HS-27A (cell line): ENCODE data around the gene MED13L.

ENCODE experiments used
- DNase-seq: peaks from one replicate; pipeline ENCODE4 v3.0.0-alpha.2; 2012; ENCODE audit warnings: low read depth, missing footprints

MED13L gene

DNA sequence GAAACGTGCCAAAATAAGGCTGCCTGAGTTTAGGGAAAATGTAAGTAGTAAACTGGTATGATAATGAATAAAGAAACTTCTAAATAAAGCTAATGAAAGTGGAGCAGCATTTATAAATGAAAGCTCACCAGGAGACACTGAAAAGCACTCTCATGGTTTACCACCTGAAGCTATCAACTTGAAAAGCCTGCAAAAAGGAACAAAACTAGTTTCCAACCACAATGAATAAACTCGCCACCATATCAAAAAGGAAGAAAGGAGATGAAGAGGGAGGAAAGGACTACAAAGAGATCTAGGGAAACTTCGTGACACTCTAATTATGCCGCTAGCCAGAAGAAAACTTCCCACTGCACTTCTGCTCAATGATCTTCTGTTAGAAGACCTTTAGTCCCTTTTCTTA lies 66.7 kb downstream of the MED13L start:
- no peak for DNase-seq

- no peak for DNase-seq
Measured at GRCh38 chr12:116210131-116210530, 67.4 kb downstream of the MED13L start.

GRCh38 chr12:116209503-116209902 lies 68.0 kb downstream of the MED13L start:
- no peak for DNase-seq

DNA sequence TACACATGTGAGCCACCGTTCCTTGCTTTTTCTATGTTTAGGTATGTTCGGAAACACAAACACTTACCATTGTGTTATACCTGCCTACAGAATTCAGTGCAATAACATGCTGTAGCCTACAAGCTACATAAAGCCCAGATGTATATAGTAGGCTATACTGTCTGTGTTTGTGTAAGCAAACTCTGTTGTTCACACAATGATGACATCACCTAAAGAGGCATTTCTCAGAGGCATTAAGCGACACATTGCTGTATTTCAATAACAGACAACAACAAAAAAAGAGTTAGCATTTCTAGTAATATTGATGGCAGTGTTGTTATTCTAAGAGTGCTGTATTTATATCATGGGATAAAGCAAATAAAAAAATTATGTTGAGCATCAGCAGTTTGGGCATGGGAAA lies 70.2 kb downstream of the MED13L start:
- DNase-seq: no peak

GRCh38 chr12:116206828-116207227 lies 70.7 kb downstream of the MED13L start:
- DNase-seq: no peak

- no peak for DNase-seq
Measured at GRCh38 chr12:116204785-116205184, 72.7 kb downstream of the MED13L start.

DNA sequence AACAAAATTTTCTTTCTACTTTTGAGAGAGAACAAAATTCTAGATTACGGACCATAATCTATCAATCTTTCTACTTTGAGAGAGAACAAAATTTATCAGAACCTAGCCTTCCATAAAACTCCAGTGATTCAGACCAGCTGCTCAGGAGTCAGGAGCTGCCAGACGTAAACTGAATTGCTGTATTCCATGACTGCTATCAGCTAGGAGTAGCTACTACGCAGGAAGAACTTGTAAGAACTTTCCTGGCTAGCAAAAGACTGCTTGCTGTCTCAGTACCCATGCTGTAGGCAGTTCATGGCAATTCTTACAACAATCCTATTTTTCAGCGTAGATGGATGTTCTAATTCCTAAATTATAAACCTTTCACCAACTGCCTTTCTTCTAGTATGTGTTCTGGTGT lies 73.3 kb downstream of the MED13L start:
- DNase-seq: no peak

GRCh38 chr12:116202940-116203339 lies 74.6 kb downstream of the MED13L start:
- no peak for DNase-seq

DNA sequence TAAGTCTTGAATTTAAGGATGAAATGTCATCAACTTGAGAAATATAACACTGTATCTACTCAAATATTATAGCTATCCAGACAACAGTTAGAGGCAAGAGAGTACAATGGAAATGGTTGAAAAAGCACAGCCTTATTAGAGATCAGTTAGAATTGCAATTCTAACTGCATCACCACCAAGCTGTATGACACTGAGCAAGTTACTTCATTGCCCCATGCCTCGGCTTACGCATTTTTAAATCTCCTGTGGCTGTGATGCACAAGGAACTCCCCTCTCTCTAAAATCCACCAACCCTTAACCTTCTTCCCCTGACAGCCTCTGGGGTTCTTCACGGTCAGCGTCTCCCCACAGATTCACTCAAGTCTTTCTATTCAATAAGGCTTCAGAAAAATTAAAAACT lies 75.1 kb downstream of the MED13L start:
- no peak for DNase-seq

GRCh38 chr12:116201908-116202307 lies 75.6 kb downstream of the MED13L start:
- DNase-seq: peak; percentile 56

- DNase-seq: no peak
Measured at GRCh38 chr12:116201359-116201758, 76.1 kb downstream of the MED13L start.

DNA sequence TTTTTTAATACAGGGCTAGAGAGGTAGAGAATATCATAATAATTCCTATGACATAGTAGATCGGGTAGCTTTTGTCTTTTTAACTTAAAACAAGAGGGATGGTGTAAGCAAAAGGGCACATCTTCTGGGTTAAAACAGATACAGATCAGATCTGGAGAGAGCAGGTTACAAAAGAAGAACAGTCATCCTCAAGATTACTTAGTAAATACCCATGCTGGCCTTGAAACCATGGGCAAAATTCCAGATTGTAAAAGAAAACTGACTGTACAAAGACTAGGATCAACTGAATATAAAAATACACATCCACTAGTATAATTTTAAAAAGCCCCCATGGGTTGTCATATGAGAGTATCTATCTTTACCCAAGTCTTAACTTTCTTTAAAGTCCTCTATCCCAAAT lies 76.7 kb downstream of the MED13L start:
- DNase-seq: no peak

DNA sequence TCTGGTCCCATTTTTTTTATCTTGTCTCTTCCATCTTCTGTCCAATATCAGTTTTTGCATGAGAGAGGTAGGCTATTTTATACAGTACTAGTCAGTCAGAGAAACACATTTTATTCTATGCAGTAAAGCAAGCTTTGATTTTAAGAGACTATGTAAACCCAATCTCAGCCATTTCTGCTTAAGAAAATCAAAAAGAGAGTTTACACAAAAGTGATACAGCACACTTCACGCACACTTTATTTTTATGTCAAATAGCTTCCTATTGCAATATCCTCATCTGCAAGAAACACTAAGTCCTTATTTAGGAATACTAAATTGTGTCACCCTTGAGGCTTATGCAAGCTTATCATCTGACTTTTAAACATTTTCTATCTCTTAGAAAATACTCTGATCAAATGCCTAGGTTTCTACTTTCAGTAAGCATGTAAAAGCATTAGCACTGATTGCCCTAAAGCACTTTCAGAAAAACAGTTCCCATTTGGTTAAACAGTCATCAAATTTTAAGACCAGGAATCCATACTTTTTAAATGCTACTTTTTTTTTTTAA lies 78.3 kb downstream of the MED13L start:
- no peak for DNase-seq

DNA sequence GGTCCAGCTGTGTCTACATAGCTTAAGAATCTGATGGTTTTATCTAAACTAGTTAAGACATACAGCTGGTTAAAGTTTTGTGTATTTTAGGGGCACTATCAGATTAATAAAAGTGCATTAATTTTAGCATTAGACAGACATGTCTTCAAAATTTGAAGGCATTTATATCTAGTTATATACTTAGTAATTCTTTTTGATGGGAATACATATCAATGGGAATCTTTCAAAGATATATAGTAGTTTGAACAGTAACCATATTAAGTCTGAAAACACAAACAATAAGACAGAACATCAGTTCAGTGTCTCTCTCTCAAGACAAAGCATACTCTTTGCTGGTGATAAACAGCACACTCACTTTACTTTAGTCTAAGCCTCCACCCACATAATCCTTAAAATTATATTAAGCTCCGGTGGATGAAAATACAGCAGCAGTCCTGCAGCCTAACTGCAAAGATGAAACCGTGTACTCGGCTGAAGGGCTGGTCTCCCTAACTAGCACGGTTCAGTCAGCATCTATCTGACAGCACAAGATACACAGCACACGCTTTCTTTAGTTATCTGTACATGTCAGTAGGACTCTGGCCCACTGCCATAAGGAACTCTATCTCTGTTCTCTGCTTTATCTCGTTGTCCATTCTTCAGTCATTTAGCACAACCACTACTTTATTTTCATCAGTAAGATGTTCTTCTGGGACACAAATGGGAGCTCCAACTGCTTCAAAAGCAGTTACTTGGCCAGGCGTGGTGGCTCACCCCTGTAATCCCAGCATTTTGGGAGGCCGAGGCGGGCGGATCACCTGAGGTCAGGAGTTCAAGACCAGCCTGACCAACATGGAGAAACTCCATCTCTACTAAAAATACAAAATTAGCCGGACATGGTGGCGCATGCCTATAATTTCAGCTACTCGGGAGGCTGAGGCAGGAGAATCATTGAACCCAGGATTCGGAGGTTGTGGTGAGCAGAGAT lies 80.5 kb downstream of the MED13L start:
- no peak for DNase-seq

DNA sequence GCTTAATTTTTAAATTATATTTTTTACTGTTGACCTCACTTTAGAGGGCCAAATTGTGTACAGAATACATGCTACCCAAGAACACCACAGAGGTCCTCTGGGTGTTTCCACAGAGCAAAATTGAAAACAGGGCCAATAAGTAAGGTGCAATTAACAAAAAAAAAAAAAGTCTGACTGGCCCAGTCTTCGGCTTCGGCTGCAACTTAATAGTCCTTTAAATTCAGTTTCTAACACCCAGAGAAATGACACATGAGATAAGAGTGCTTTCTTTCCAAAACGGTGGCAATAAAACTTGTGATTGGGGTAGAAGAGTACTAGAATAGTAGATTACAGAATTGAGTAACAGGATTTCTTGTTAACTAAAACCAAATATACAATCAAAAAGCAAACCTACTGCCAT lies 81.3 kb downstream of the MED13L start:
- DNase-seq: no peak

DNA sequence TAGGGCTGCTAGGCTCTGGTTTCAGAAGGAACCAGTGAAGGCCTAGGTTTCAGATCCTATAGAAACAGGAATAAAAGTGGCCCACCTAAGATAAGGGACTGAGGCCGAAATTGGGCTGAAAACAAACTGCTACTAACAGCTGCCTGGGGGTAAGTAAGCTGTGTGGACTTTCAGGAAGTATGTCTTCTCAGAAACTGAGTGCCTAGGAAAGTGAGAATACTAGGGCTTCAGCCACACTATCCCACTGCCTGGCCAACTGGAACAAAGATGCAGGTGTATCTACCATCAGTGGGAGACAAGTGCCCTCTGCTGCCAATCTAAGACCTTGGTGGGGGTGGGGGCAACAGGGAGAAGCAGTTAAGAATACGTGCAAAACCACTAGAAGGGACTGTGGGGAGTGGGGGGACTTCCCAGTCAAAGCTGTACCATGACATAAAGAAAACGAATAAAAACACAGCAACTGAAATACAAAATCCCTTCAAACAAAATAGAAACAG lies 82.5 kb downstream of the MED13L start:
- no peak for DNase-seq

DNA sequence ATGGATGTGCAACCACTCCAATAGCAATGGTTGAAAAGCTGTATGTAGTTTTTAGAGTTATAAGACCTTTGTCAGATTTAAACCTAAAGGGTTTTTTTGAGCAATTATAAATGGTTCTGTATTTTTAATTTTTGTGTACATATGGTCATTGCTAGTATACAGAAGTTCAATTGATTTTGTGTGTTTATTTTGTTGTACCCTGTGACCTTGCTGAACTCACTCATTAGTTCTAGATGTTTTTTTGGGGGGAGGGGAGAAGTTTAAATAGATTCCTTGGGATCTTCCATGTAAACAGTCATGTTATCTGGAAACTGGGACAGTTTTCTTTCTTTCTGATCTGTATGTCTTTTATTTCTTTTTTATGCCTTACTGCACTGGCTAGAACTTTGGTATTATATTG lies 87.8 kb downstream of the MED13L start:
- DNase-seq: no peak

DNA sequence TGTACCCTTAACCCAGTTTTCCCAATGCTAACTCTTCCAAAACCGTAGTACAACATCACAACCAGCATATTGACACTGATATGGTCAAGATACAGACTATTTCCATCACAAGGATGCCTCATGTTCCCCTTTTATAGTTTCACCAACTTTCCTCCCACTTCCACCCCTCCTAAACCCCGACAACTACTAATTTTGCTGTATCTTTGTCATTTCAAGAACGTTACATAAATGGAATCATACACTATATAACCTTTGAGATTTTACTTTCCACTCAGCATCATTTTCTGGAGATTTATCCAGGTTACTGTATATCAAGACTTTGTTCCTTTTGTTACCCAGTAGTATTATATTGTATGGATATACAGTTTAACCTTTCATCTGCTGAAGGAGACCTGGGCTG lies 88.9 kb downstream of the MED13L start:
- no peak for DNase-seq

DNA sequence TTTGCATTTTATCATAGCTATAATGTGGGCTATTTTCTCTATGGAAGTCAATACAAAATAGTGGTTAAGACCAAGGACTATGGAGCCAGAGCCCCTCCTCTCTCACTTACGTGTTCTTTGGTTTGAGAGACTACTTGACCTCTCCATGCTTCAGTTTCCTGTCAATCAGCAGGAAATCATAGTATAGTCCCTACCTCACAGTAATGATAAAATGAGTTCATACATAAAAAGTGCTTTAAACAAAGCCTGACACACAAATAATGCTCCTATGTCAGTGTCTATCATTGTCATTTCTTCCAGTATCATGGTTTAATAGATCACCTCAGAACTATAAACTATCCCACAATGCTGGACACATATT lies 90.4 kb downstream of the MED13L start:
- no peak for DNase-seq

DNA sequence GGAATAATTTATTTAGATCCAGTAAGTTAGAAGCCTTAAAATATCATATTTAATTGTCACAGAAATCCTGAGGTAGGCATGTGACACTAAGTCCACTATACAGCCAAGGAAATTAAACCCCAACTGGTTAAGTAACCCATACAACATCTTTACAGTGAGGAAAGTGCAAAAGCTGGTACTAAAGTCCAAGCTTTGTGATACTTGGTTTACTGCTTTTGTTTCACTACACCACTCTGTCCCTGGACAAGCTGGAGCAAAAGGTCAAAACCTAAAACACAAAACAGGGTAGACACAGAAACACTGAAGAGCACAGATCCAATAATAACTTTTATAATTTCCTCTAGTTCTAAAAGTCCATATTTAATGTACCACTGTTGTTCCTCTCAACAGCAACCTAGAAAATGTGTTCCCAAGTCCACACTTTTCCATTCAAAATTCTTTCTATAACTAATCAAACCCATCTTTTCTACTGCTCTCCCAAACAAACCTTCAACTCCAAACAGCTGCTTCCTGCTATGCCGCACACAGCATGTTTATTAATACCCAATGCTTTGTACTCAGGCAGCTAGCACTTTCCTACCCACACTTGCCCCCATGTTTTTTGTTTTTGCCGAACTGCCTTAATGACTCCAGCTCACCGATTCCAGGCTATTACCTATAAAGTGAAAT lies 90.9 kb downstream of the MED13L start:
- DNase-seq: no peak

- no peak for DNase-seq
Measured at GRCh38 chr12:116184763-116185162, 92.7 kb downstream of the MED13L start.

DNA sequence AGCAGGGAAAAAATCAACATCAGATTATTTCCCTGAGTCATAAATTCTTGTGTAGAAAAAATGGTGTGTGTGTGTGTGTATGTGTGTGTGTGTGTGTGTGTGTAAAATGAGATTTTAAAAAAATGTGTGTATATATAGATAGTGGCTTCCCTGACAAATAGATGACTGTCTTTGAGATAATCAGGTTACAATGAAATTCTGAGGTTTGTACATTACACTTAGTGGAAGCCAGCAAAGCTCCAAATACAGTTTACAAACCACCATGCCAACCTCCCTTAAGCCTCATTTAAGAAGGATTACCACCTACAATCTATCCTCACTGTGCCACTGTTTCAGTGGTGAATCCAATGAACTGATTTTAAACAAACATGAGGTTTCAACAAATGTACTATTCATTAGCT lies 93.8 kb downstream of the MED13L start:
- DNase-seq: no peak
